HepG2 (cell line): Measurements from ENCODE around the gene P2RX6. TPM values are rescaled to one million over a fixed set of nuclear protein-coding genes. Genes with fewer than 3 reads are reported as not detected.

ENCODE experiments used
- ATAC-seq: fragments of 200-7000 bp; cut with Tn5 transposase; 3 replicates; pipeline ENCODE4 v1.9.1; 2020; ENCODE audit warnings: mild to moderate bottlenecking, moderate library complexity
- BruUV-seq: library from RNA; stranded (reverse); fragments of 400-500 nt; replicated peaks from 2 replicates; lab custom pipeline; 2021; lab: Mats Ljungman, UMichigan
- CTCF ChIA-PET: fragments of 300-600 bp; formaldehyde crosslinking; extraction: SDS; loops from one replicate; lab custom pipeline; 2021; ENCODE audit warnings: low total read pairs, inconsistent platforms, low intra/inter-chr PET ratio; lab: Yijun Ruan, JAX
- POLR2A ChIA-PET: fragments of 350-600 bp; sonication (Branson Sonifier 250); formaldehyde crosslinking; loops from one replicate; lab custom pipeline; 2020; ENCODE audit warnings: antibody characterized with exemption, inconsistent platforms; lab: Yijun Ruan, JAX
- DNase-seq: peaks from one replicate; pipeline ENCODE4 v3.0.0-alpha.2; 2015; ENCODE audit warnings: low spot score
- FAIRE-seq: peaks from 3 replicates; lab custom pipeline; 2011; peaks lifted over from hg19 to GRCh38; lab: Jason Lieb, UNC
- H2AFZ ChIP-seq: one replicate; pipeline ENCODE4 v1.6.1; 2011; ENCODE audit warnings: low read length, inconsistent platforms
- H3K27ac ChIP-seq: fragments of 300-600 bp; 3 replicates; pipeline ENCODE4 v1.8.0; 2011; ENCODE audit warnings: mixed run types, mild to moderate bottlenecking, mixed read lengths, low read length, inconsistent platforms; ENCODE audit not compliant: insufficient read depth; ENCODE audit errors: extremely low read length
- H3K27me3 ChIP-seq, 2 experiments: fragments of 200-600 bp in 1 of 2; 2 replicates in 1 of 2; 3 replicates in 1 of 2; pipeline versions ENCODE4 v1.6.0 to v1.8.0; 2011; ENCODE audit warnings: low read length in 2 of 2, mild to moderate bottlenecking in 2 of 2, moderate library complexity in 2 of 2, inconsistent platforms in 1 of 2; ENCODE audit not compliant: insufficient read depth in 2 of 2, control insufficient read depth in 1 of 2
- H3K36me3 ChIP-seq, 2 experiments: fragments of 200-600 bp in 1 of 2; replicated peaks in 1 of 2; 2 replicates in 1 of 2; 3 replicates in 1 of 2; pipeline versions ENCODE4 v1.5.1 to v1.8.0; 2011; ENCODE audit warnings: low read length in 2 of 2, inconsistent platforms in 1 of 2; ENCODE audit not compliant: insufficient read depth in 2 of 2, control insufficient read depth in 1 of 2
- H3K4me1 ChIP-seq: 2 replicates; pipeline ENCODE4 v1.5.1; 2012; ENCODE audit warnings: low read length, inconsistent platforms; ENCODE audit not compliant: insufficient read depth
- H3K4me2 ChIP-seq: 2 replicates; pipeline ENCODE4 v1.6.0; 2011; ENCODE audit warnings: low read depth, low read length, inconsistent platforms
- H3K4me3 ChIP-seq, 3 experiments: fragments of 200-600 bp in 1 of 3; sonication (generic), shearing (Covaris generic) in 1 of 3; replicated peaks in 1 of 3; 2 replicates each; pipeline ENCODE4 v1.5.1; 2011 to 2016; ENCODE audit warnings: low read length in 3 of 3, inconsistent platforms in 2 of 3, low read depth in 2 of 3, mild to moderate bottlenecking in 2 of 3, control low read depth in 1 of 3, mixed read lengths in 1 of 3; ENCODE audit not compliant: insufficient read depth in 1 of 3
- H3K79me2 ChIP-seq: one replicate; pipeline ENCODE4 v1.6.1; 2011; ENCODE audit warnings: low read length, inconsistent platforms; ENCODE audit not compliant: insufficient read depth
- H3K9ac ChIP-seq: 2 replicates; pipeline ENCODE4 v1.6.0; 2011; ENCODE audit warnings: mild to moderate bottlenecking, low read depth, low read length, inconsistent platforms; ENCODE audit not compliant: insufficient read depth
- H3K9me3 ChIP-seq: 2 replicates; pipeline ENCODE4 v1.5.1; 2012; ENCODE audit warnings: mild to moderate bottlenecking, low read length
- H4K20me1 ChIP-seq: 2 replicates; pipeline ENCODE4 v1.6.0; 2011; ENCODE audit warnings: inconsistent platforms, mild to moderate bottlenecking, low read length, moderate library complexity; ENCODE audit not compliant: insufficient read depth
- BRCA1 ChIP-seq: sonication (generic); formaldehyde crosslinking; IDR thresholded peaks from 2 replicates; pipeline ENCODE4 v1.4.0; 2020; ENCODE audit warnings: missing genetic modification reagents
- DRAP1 ChIP-seq: IDR thresholded peaks from 2 replicates; pipeline ENCODE4 v1.6.1; 2016; ENCODE audit warnings: missing genetic modification reagents, missing compliant biosample characterization
- HDAC6 ChIP-seq: fragments of 200-600 bp; sonication (generic); IDR thresholded peaks from 2 replicates; pipeline ENCODE4 v1.7.0; 2017; ENCODE audit warnings: mild to moderate bottlenecking, antibody characterized with exemption, low read length, low read depth
- HMG20B ChIP-seq: conservative IDR thresholded peaks from 2 replicates; pipeline ENCODE4 v1.6.1; 2016; ENCODE audit warnings: missing genetic modification reagents, missing compliant biosample characterization
- PATZ1 ChIP-seq: sonication (generic); formaldehyde crosslinking; IDR thresholded peaks from 2 replicates; pipeline ENCODE4 v1.4.0; 2020; ENCODE audit warnings: missing genetic modification reagents
- ZNF335 ChIP-seq: sonication (generic); formaldehyde crosslinking; IDR thresholded peaks from 2 replicates; pipeline ENCODE4 v1.4.0; 2020; ENCODE audit warnings: missing genetic modification reagents
- ZNF354B ChIP-seq: sonication (generic); formaldehyde crosslinking; IDR thresholded peaks from 2 replicates; pipeline ENCODE4 v1.8.0; 2022; ENCODE audit warnings: mild to moderate bottlenecking, missing genetic modification reagents
- ZNF646 ChIP-seq: sonication (generic); formaldehyde crosslinking; IDR thresholded peaks from 2 replicates; pipeline ENCODE4 v1.9.0; 2021; ENCODE audit warnings: mild to moderate bottlenecking, missing genetic modification reagents
- ZNF749 ChIP-seq: sonication (generic); formaldehyde crosslinking; IDR thresholded peaks from 2 replicates; pipeline ENCODE4 v1.8.0; 2022; ENCODE audit warnings: mild to moderate bottlenecking, missing genetic modification reagents, moderate library complexity, borderline replicate concordance
- WGBS: methylation state at CpG from one replicate; pipeline ENCODE4 v1.1.6; 2017; ENCODE audit warnings: low lambda C conversion rate; 5-methylcytosine and 5-hydroxymethylcytosine counted together
- in situ Hi-C: cut with HindIII; loops from 2 replicates; pipeline ENCODE4 v1.10.0; 2017; ENCODE audit warnings: low pct_unique_long_range_greater_than_20kb; ENCODE audit not compliant: extremely low pct_ligation_motif_present
- intact Hi-C: fragments of 100-400 bp; cut with micrococcal nuclease; formaldehyde crosslinking; loops from one replicate; pipeline ENCODE4 v1.10.0; 2022; ENCODE audit not compliant: unreplicated experiment
- polyA plus RNA-seq, 8 experiments: library from polyadenylated mRNA; depleted of rRNA in 3 of 8; stranded (reverse) in 7 of 8; unstranded in 1 of 8; fragments of >200 nt; fragmentation: Illumina TruSeq in 4 of 8; extraction: Trizol in 4 of 8; gene quantifications; 2 replicates each; pipeline versions ENCODE4 v1.2.1 to v1.2.3, GENCODE V29; 2011 to 2016; ENCODE audit warnings: low read depth in 4 of 8, missing spikeins in 1 of 8, mixed read lengths in 1 of 8; ENCODE audit not compliant: insufficient read depth in 1 of 8
- total RNA-seq, 5 experiments: library from RNA; depleted of rRNA; stranded (reverse); fragments of >200 nt; fragmentation: Illumina TruSeq; extraction: Trizol; gene quantifications; 2 replicates each; pipeline ENCODE4 v1.2.3, GENCODE V29; 2016; ENCODE audit warnings: low read depth in 1 of 5
- TF ChIP-seq, protein P1 (sequence below): sonication (generic); formaldehyde crosslinking; IDR thresholded peaks from 2 replicates; pipeline ENCODE4 v1.4.0; 2020; ENCODE audit warnings: mild to moderate bottlenecking, missing genetic modification reagents, borderline replicate concordance

Gene P2RX6
- total and polyA plus RNA-seq, 2 of the 13 experiments (the other 11 are each of a cell fraction or from before 2014, with no cell fraction given): 0.04 to 0.12 TPM

DNA sequence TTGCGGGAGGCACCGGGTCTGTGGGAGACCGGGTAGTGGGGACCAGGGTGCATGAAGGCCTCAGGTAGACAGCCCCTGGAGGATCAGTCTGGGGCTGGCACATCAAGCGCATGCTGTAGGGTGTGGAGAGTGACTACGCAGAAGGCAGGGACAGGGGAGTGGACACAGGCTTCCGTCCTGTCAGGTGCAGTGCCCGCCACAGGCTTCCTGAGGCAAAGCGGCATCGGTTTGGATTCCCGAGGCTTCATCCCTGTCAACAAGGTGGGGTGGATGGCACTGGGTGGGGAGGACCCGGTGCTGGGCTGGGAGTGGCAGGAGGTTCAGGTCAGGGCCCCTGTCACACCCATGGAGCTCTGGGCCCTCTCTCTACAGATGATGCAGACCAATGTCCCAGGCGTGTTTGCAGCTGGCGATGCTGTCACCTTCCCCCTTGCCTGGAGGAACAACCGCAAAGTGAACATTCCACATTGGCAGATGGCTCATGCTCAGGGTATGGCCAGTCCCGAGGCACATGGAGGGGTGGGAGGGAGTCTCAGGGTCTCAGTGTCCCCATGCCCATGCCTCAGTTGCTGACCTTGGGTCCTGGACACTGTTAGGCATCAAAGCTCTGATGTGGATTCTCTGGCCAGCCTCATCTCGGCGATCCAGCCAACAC is 37.3 kb upstream of the P2RX6 start (continued):
- TF ChIP-seq ZNF335 (no peak), ZNF354B (CRISPR knock-in tag) (no peak)

- 97% methylated on average over 2 of the region's 2 CpGs for WGBS
- no peak for FAIRE-seq
Measured at GRCh38 chr22:20978419-20978818, 36.5 kb upstream of the P2RX6 start.

More at GRCh38 chr22:20978419-20978818, 36.5 kb upstream of the P2RX6 start:
- Histone ChIP-seq H3K27ac (no peak overlapping the region), H4K20me1 (no peaks in the 10 kb centered on the region), H3K4me3 (no peak overlapping the region), H3K79me2 (peaks cover 11% of the 10 kb centered on the region), H3K36me3 (no peaks in the 10 kb centered on the region), H2AFZ (no peak overlapping the region), H3K9ac (no peak overlapping the region), H3K27me3 (no peaks in the 10 kb centered on the region; a peak in 1 of 5 replicates), H3K4me1 (peaks cover 35% of the 10 kb centered on the region), H3K4me2 (no peak overlapping the region)
- POLR2A ChIA-PET: interaction anchor here (1.0 kb wide), 1 partner anchor 20 kb away, joined by 4 read pairs; no protein-coding TSS in a partner anchor
- CTCF ChIA-PET: no interaction called here
- TF ChIP-seq ZNF749 (CRISPR knock-in tag): no peak
- TF ChIP-seq ZNF646 (CRISPR knock-in tag): no peak
- TF ChIP-seq, protein P1, sequence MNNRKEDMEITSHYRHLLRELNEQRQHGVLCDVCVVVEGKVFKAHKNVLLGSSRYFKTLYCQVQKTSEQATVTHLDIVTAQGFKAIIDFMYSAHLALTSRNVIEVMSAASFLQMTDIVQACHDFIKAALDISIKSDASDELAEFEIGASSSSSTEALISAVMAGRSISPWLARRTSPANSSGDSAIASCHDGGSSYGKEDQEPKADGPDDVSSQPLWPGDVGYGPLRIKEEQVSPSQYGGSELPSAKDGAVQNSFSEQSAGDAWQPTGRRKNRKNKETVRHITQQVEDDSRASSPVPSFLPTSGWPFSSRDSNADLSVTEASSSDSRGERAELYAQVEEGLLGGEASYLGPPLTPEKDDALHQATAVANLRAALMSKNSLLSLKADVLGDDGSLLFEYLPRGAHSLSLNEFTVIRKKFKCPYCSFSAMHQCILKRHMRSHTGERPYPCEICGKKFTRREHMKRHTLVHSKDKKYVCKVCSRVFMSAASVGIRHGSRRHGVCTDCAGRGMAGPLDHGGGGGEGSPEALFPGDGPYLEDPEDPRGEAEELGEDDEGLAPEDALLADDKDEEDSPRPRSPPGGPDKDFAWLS: no peak
- no peak for TF ChIP-seq PATZ1 (CRISPR knock-in tag)
- no peak for TF ChIP-seq BRCA1 (CRISPR knock-in tag)
- no peak for TF ChIP-seq HDAC6
- TF ChIP-seq HMG20B (CRISPR knock-in tag): no peak
- TF ChIP-seq DRAP1 (CRISPR knock-in tag): no peak
- TF ChIP-seq, all 625 proteins: peak for 0
- ATAC-seq (no peak), DNase-seq (no peak)
- BruUV-seq: no TSS peak
- intact Hi-C loops: no loop called here
- H3K9me3 ChIP-seq: 0 out of 2 replicates have a peak, but pooled peaks cover 4% of the 10 kb centered on the region
- in situ Hi-C loops: no loop called here
